HepG2 (cell line): ENCODE results near the gene BCL2L13. TPM values are rescaled to one million over a fixed set of nuclear protein-coding genes. Genes with fewer than 3 reads are reported as not detected.
A peak's percentile ranks its signal among the peaks of the same experiment; 100 is the strongest.

Experiments
- ATAC-seq: fragments of 200-7000 bp; cut with Tn5 transposase; 3 replicates; pipeline ENCODE4 v1.9.1; 2020; ENCODE audit warnings: mild to moderate bottlenecking, moderate library complexity
- BruUV-seq: library from RNA; stranded (reverse); fragments of 400-500 nt; replicated peaks from 2 replicates; lab custom pipeline; 2021; lab: Mats Ljungman, UMichigan
- CTCF ChIA-PET: fragments of 300-600 bp; formaldehyde crosslinking; extraction: SDS; loops from one replicate; lab custom pipeline; 2021; ENCODE audit warnings: low total read pairs, inconsistent platforms, low intra/inter-chr PET ratio; lab: Yijun Ruan, JAX
- POLR2A ChIA-PET: fragments of 350-600 bp; sonication (Branson Sonifier 250); formaldehyde crosslinking; loops from one replicate; lab custom pipeline; 2020; ENCODE audit warnings: antibody characterized with exemption, inconsistent platforms; lab: Yijun Ruan, JAX
- DNase-seq: peaks from one replicate; pipeline ENCODE4 v3.0.0-alpha.2; 2015; ENCODE audit warnings: low spot score
- FAIRE-seq: peaks from 3 replicates; lab custom pipeline; 2011; peaks lifted over from hg19 to GRCh38; lab: Jason Lieb, UNC
- H2AFZ ChIP-seq: one replicate; pipeline ENCODE4 v1.6.1; 2011; ENCODE audit warnings: low read length, inconsistent platforms
- H3K27ac ChIP-seq: fragments of 300-600 bp; 3 replicates; pipeline ENCODE4 v1.8.0; 2011; ENCODE audit warnings: mixed run types, mild to moderate bottlenecking, mixed read lengths, low read length, inconsistent platforms; ENCODE audit not compliant: insufficient read depth; ENCODE audit errors: extremely low read length
- H3K27me3 ChIP-seq, 2 experiments: fragments of 200-600 bp in 1 of 2; 2 replicates in 1 of 2; 3 replicates in 1 of 2; pipeline versions ENCODE4 v1.6.0 to v1.8.0; 2011; ENCODE audit warnings: low read length in 2 of 2, mild to moderate bottlenecking in 2 of 2, moderate library complexity in 2 of 2, inconsistent platforms in 1 of 2; ENCODE audit not compliant: insufficient read depth in 2 of 2, control insufficient read depth in 1 of 2
- H3K36me3 ChIP-seq, 2 experiments: fragments of 200-600 bp in 1 of 2; replicated peaks in 1 of 2; 2 replicates in 1 of 2; 3 replicates in 1 of 2; pipeline versions ENCODE4 v1.5.1 to v1.8.0; 2011; ENCODE audit warnings: low read length in 2 of 2, inconsistent platforms in 1 of 2; ENCODE audit not compliant: insufficient read depth in 2 of 2, control insufficient read depth in 1 of 2
- H3K4me1 ChIP-seq: 2 replicates; pipeline ENCODE4 v1.5.1; 2012; ENCODE audit warnings: low read length, inconsistent platforms; ENCODE audit not compliant: insufficient read depth
- H3K4me2 ChIP-seq: 2 replicates; pipeline ENCODE4 v1.6.0; 2011; ENCODE audit warnings: low read depth, low read length, inconsistent platforms
- H3K4me3 ChIP-seq, 3 experiments: fragments of 200-600 bp in 1 of 3; sonication (generic), shearing (Covaris generic) in 1 of 3; replicated peaks in 1 of 3; 2 replicates each; pipeline ENCODE4 v1.5.1; 2011 to 2016; ENCODE audit warnings: low read length in 3 of 3, inconsistent platforms in 2 of 3, low read depth in 2 of 3, mild to moderate bottlenecking in 2 of 3, control low read depth in 1 of 3, mixed read lengths in 1 of 3; ENCODE audit not compliant: insufficient read depth in 1 of 3
- H3K79me2 ChIP-seq: one replicate; pipeline ENCODE4 v1.6.1; 2011; ENCODE audit warnings: low read length, inconsistent platforms; ENCODE audit not compliant: insufficient read depth
- H3K9ac ChIP-seq: 2 replicates; pipeline ENCODE4 v1.6.0; 2011; ENCODE audit warnings: mild to moderate bottlenecking, low read depth, low read length, inconsistent platforms; ENCODE audit not compliant: insufficient read depth
- H3K9me3 ChIP-seq: 2 replicates; pipeline ENCODE4 v1.5.1; 2012; ENCODE audit warnings: mild to moderate bottlenecking, low read length
- H4K20me1 ChIP-seq: 2 replicates; pipeline ENCODE4 v1.6.0; 2011; ENCODE audit warnings: inconsistent platforms, mild to moderate bottlenecking, low read length, moderate library complexity; ENCODE audit not compliant: insufficient read depth
- ATF7 ChIP-seq, 2 experiments: fragments of 450-650 bp in 1 of 2; sonication (generic) in 1 of 2; formaldehyde crosslinking in 1 of 2; IDR thresholded peaks; 2 replicates each; pipeline versions ENCODE4 v1.4.0 to v1.6.1; 2016 to 2020; ENCODE audit warnings: antibody characterized with exemption in 1 of 2, mild to moderate bottlenecking in 1 of 2, missing genetic modification reagents in 1 of 2
- CEBPB ChIP-seq: IDR thresholded peaks from 2 replicates; pipeline ENCODE4 v1.6.1; 2011; ENCODE audit warnings: low read depth, low read length, improper control_type of control experiment, borderline replicate concordance
- ZBTB33 ChIP-seq: sonication (generic); formaldehyde crosslinking; IDR thresholded peaks from 2 replicates; pipeline ENCODE4 v1.4.0; 2020; ENCODE audit warnings: missing genetic modification reagents
- ZNF639 ChIP-seq: conservative IDR thresholded peaks from 2 replicates; pipeline ENCODE4 v1.6.1; 2018; ENCODE audit warnings: missing genetic modification reagents
- WGBS: methylation state at CpG from one replicate; pipeline ENCODE4 v1.1.6; 2017; ENCODE audit warnings: low lambda C conversion rate; 5-methylcytosine and 5-hydroxymethylcytosine counted together
- in situ Hi-C: cut with HindIII; loops from 2 replicates; pipeline ENCODE4 v1.10.0; 2017; ENCODE audit warnings: low pct_unique_long_range_greater_than_20kb; ENCODE audit not compliant: extremely low pct_ligation_motif_present
- intact Hi-C: fragments of 100-400 bp; cut with micrococcal nuclease; formaldehyde crosslinking; loops from one replicate; pipeline ENCODE4 v1.10.0; 2022; ENCODE audit not compliant: unreplicated experiment
- polyA plus RNA-seq, 8 experiments: library from polyadenylated mRNA; depleted of rRNA in 3 of 8; stranded (reverse) in 7 of 8; unstranded in 1 of 8; fragments of >200 nt; fragmentation: Illumina TruSeq in 4 of 8; extraction: Trizol in 4 of 8; gene quantifications; 2 replicates each; pipeline versions ENCODE4 v1.2.1 to v1.2.3, GENCODE V29; 2011 to 2016; ENCODE audit warnings: low read depth in 4 of 8, missing spikeins in 1 of 8, mixed read lengths in 1 of 8; ENCODE audit not compliant: insufficient read depth in 1 of 8
- total RNA-seq, 5 experiments: library from RNA; depleted of rRNA; stranded (reverse); fragments of >200 nt; fragmentation: Illumina TruSeq; extraction: Trizol; gene quantifications; 2 replicates each; pipeline ENCODE4 v1.2.3, GENCODE V29; 2016; ENCODE audit warnings: low read depth in 1 of 5

The BCL2L13 gene
- total and polyA plus RNA-seq, 2 of the 13 experiments (the other 11 are each of a cell fraction or from before 2014, with no cell fraction given): 13.5 to 14.6 TPM

GRCh38 chr22:17674152-17674551 lies 35.6 kb downstream of the BCL2L13 start:
- H3K4me3 ChIP-seq: no peak overlapping the region
- POLR2A ChIA-PET: no interaction called here
- in situ Hi-C loops (no loop called here), intact Hi-C loops (no loop called here)
- no peak overlapping the region for H3K27ac ChIP-seq
- no peak for TF ChIP-seq ZNF639 (CRISPR knock-in tag)
- TF ChIP-seq ZBTB33 (CRISPR knock-in tag): peak; percentile 40; the same call in 1 of the 2 replicates
- H4K20me1 ChIP-seq: no peaks in the 10 kb centered on the region
- 97% methylated on average over 7 of the region's 7 CpGs for WGBS
- H3K36me3 ChIP-seq: 0 out of 5 replicates have a peak, but pooled peaks cover 0 to 7% of the 10 kb centered on the region in 2 experiments
- H3K79me2 ChIP-seq: no peaks in the 10 kb centered on the region
- no peak overlapping the region for H3K9ac ChIP-seq
- no peak for ATAC-seq
- no peak for DNase-seq
- no peak overlapping the region for H2AFZ ChIP-seq
- H3K9me3 ChIP-seq: no peaks in the 10 kb centered on the region
- H3K4me1 ChIP-seq: no peaks in the 10 kb centered on the region
- H3K27me3 ChIP-seq: no peaks in the 10 kb centered on the region
- BruUV-seq: no TSS peak
- CTCF ChIA-PET: no interaction called here
- no peak for FAIRE-seq
- no peak overlapping the region for H3K4me2 ChIP-seq

GRCh38 chr22:17675584-17675983 lies 37.0 kb downstream of the BCL2L13 start:
- intact Hi-C loops: no loop called here

More at GRCh38 chr22:17675584-17675983, 37.0 kb downstream of the BCL2L13 start:
- Histone ChIP-seq H3K4me3 (no peak overlapping the region), H3K27me3 (no peaks in the 10 kb centered on the region), H2AFZ (no peak overlapping the region), H3K79me2 (no peaks in the 10 kb centered on the region), H3K36me3 (no peaks in the 10 kb centered on the region), H4K20me1 (no peaks in the 10 kb centered on the region), H3K4me1 (no peaks in the 10 kb centered on the region), H3K4me2 (no peak overlapping the region), H3K9ac (no peak overlapping the region), H3K9me3 (no peaks in the 10 kb centered on the region), H3K27ac (no peak overlapping the region)
- 85% methylated on average over 1 of the region's 1 CpG for WGBS
- CTCF ChIA-PET: no interaction called here
- POLR2A ChIA-PET: no interaction called here
- ATAC-seq (no peak), DNase-seq (no peak)
- in situ Hi-C loops: no loop called here
- TSS peak; percentile 42 for BruUV-seq
- no peak for TF ChIP-seq ATF7 (IDR thresholded peaks at IDR 0.05)
- TF ChIP-seq ATF7 (CRISPR knock-in tag; IDR thresholded peaks at IDR 0.05): no peak
- TF ChIP-seq CEBPB: peak; percentile 77
- TF ChIP-seq, all 625 proteins: peak for 1
- no peak for FAIRE-seq
